ENCODE measurements around the gene EOLA1.
"Not testable (repeated sequence)": the region's sequence is repeated elsewhere in the genome, so short reads cannot be mapped to it uniquely, and the experiment has no call there.

EOLA1 gene

GRCh38 chrX:149541521-149542047 lies 772 bp downstream of the EOLA1 start:
- no peak for DNase-seq (ENCODE audit: low read depth in 2 of 2, low spot score in 1 of 2)

GRCh38 chrX:149545545-149546543 lies 5.0 kb downstream of the EOLA1 start:
- DNase-seq (ENCODE audit: low read depth in 2 of 2, low spot score in 1 of 2): not testable (repeated sequence)

- DNase-seq (ENCODE audit: low read depth in 2 of 2, low spot score in 1 of 2): not testable (repeated sequence)
Observed at GRCh38 chrX:149546962-149547361, 6.2 kb downstream of the EOLA1 start.

GRCh38 chrX:149547782-149548181 lies 7.0 kb downstream of the EOLA1 start:
- not testable (repeated sequence) for DNase-seq (ENCODE audit: low read depth in 2 of 2, low spot score in 1 of 2)

GRCh38 chrX:149549701-149550100 lies 8.9 kb downstream of the EOLA1 start, which contains the start of gene HSFX3:
Gene HSFX3, minus strand, starts transcription at chrX:149549924. Its CDS starts 72 bp downstream, at chrX:149549852.
- not testable (repeated sequence) for DNase-seq (ENCODE audit: low read depth in 2 of 2, low spot score in 1 of 2)

GRCh38 chrX:149550454-149550853 lies 9.6 kb downstream of the EOLA1 start:
- not testable (repeated sequence) for DNase-seq (ENCODE audit: low read depth in 2 of 2, low spot score in 1 of 2)

GRCh38 chrX:149551245-149551938 lies 10.6 kb downstream of the EOLA1 start:
- DNase-seq (ENCODE audit: low read depth in 2 of 2, low spot score in 1 of 2): not testable (repeated sequence)

- not testable (repeated sequence) for DNase-seq (ENCODE audit: low read depth in 2 of 2, low spot score in 1 of 2)
Observed at GRCh38 chrX:149551939-149552248, 11.1 kb downstream of the EOLA1 start.

GRCh38 chrX:149555251-149555650 lies 14.4 kb downstream of the EOLA1 start:
- not testable (repeated sequence) for DNase-seq (ENCODE audit: low read depth in 2 of 2, low spot score in 1 of 2)

- no peak for DNase-seq (ENCODE audit: low read depth in 2 of 2, low spot score in 1 of 2)
Observed at GRCh38 chrX:149563359-149563758, 22.5 kb downstream of the EOLA1 start.

GRCh38 chrX:149567621-149568417 lies 27.0 kb downstream of the EOLA1 start:
- no peak for DNase-seq (ENCODE audit: low read depth in 2 of 2, low spot score in 1 of 2)

- no peak for DNase-seq (ENCODE audit: low read depth in 2 of 2, low spot score in 1 of 2)
Observed at GRCh38 chrX:149568701-149569296, 28.0 kb downstream of the EOLA1 start.

- no peak for DNase-seq (ENCODE audit: low read depth in 2 of 2, low spot score in 1 of 2)
Observed at GRCh38 chrX:149569770-149570169, 29.0 kb downstream of the EOLA1 start.

- no peak for DNase-seq (ENCODE audit: low read depth in 2 of 2, low spot score in 1 of 2)
Observed at GRCh38 chrX:149570668-149571067, 29.9 kb downstream of the EOLA1 start.

GRCh38 chrX:149571770-149572169 lies 31.0 kb downstream of the EOLA1 start:
- DNase-seq (ENCODE audit: low read depth in 2 of 2, low spot score in 1 of 2): no peak

- no peak for DNase-seq (ENCODE audit: low read depth in 2 of 2, low spot score in 1 of 2)
Observed at GRCh38 chrX:149572743-149573142, 31.9 kb downstream of the EOLA1 start.

- not testable (repeated sequence) for DNase-seq (ENCODE audit: low read depth in 2 of 2, low spot score in 1 of 2)
Observed at GRCh38 chrX:149573456-149573855, 32.6 kb downstream of the EOLA1 start.

GRCh38 chrX:149585631-149586030 lies 44.8 kb downstream of the EOLA1 start:
- DNase-seq (ENCODE audit: low read depth in 2 of 2, low spot score in 1 of 2): not testable (repeated sequence)

- DNase-seq (ENCODE audit: low read depth in 2 of 2, low spot score in 1 of 2): not testable (repeated sequence)
Observed at GRCh38 chrX:149587359-149587758, 46.5 kb downstream of the EOLA1 start, which contains the start of gene MAGEA9B. Gene MAGEA9B, minus strand, starts transcription at chrX:149587459. Its CDS starts 4,280 bp downstream, at chrX:149583179.

- DNase-seq (ENCODE audit: low read depth in 2 of 2, low spot score in 1 of 2): not testable (repeated sequence)
Observed at GRCh38 chrX:149590993-149591392, 50.2 kb downstream of the EOLA1 start.
